NT2/D1 (cell line): Measurements from ENCODE around the gene CREB5.

ENCODE experiments used
- SUZ12 ChIP-seq: IDR thresholded peaks from 2 replicates; pipeline ENCODE4 v1.6.1; 2011; ENCODE audit not compliant: insufficient read length, insufficient read depth; ENCODE audit errors: extremely low read depth
- YY1 ChIP-seq: IDR thresholded peaks from 2 replicates; pipeline ENCODE4 v1.6.1; 2011; ENCODE audit not compliant: insufficient read length, insufficient read depth
- ZNF274 ChIP-seq: IDR thresholded peaks from 2 replicates; pipeline ENCODE4 v1.6.1; 2011; ENCODE audit warnings: mild to moderate bottlenecking, low read depth, low read length

DNA sequence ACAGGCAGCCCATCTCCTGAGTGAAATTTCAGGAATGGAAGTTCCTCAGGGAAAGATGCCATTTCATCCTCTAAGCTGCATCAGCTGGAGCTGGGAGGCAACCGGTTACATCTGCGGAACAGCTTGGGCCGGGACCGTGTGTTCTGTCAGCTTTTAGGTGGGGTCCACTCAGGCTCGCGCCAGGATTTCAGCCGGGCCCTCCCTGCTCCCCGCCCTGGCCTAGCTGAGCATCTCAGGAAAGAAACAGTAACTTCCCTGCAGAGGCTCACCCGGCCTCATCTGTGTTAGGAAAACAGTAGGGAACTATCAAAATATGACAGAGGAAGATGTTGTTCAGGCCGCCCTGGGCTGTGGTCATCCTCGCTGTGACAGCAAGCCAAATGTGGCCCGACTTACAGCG is 435.4 kb downstream of the CREB5 start:
- TF ChIP-seq SUZ12 (no peak), ZNF274 (no peak), YY1 (no peak)
